H1 (cell line): ENCODE data around the gene TAT. TPM values are rescaled to one million over a fixed set of nuclear protein-coding genes. Genes with fewer than 3 reads are reported as not detected.

ENCODE experiments used
- CTCF ChIA-PET: fragments of 300-600 bp; sonication (Branson Sonifier 250); formaldehyde crosslinking; loops from one replicate; lab custom pipeline; 2021; ENCODE audit not compliant: partially characterized antibody; lab: Charles Lee
- POLR2A ChIA-PET: fragments of 300-600 bp; sonication (Branson Sonifier 250); formaldehyde crosslinking; loops from one replicate; lab custom pipeline; 2021; ENCODE audit warnings: inconsistent platforms; ENCODE audit not compliant: partially characterized antibody; lab: Charles Lee
- DNase-seq, 2 experiments: peaks; one replicate each; pipeline versions ENCODE4 v3.0.0 to v3.0.0-alpha.2; 2010 to 2022; ENCODE audit warnings: low spot score in 2 of 2, low read depth in 1 of 2, mixed read lengths in 1 of 2
- FAIRE-seq: peaks from 2 replicates; lab custom pipeline; 2011; peaks lifted over from hg19 to GRCh38; lab: Jason Lieb, UNC
- H2AFZ ChIP-seq: 2 replicates; pipeline ENCODE4 v1.8.1; 2012; ENCODE audit warnings: low read length, inconsistent platforms
- H2AK5ac ChIP-seq: 2 replicates; pipeline ENCODE4 v1.6.1; 2013; ENCODE audit warnings: low read depth, low read length
- H2BK120ac ChIP-seq: replicated peaks from 2 replicates; pipeline ENCODE3; 2013; ENCODE audit warnings: low read depth, low read length, inconsistent platforms
- H2BK12ac ChIP-seq: 2 replicates; pipeline ENCODE4 v1.6.1; 2013; ENCODE audit warnings: low read depth, low read length
- H2BK15ac ChIP-seq: 2 replicates; pipeline ENCODE4 v1.6.1; 2013; ENCODE audit warnings: low read length
- H2BK20ac ChIP-seq: 2 replicates; pipeline ENCODE4 v1.6.1; 2013; ENCODE audit warnings: low read length
- H2BK5ac ChIP-seq: 2 replicates; pipeline ENCODE4 v1.6.1; 2013; ENCODE audit warnings: low read depth, low read length
- H3K14ac ChIP-seq: 2 replicates; pipeline ENCODE4 v1.6.1; 2013; ENCODE audit warnings: inconsistent platforms; ENCODE audit not compliant: insufficient read length
- H3K18ac ChIP-seq: 2 replicates; pipeline ENCODE4 v1.6.1; 2013; ENCODE audit warnings: low read length; ENCODE audit errors: extremely low read depth
- H3K23ac ChIP-seq: 2 replicates; pipeline ENCODE4 v1.6.1; 2013; ENCODE audit warnings: inconsistent platforms; ENCODE audit not compliant: insufficient read length
- H3K23me2 ChIP-seq: 2 replicates; pipeline ENCODE4 v1.6.1; 2013; ENCODE audit warnings: low read depth, low read length
- H3K27ac ChIP-seq: 2 replicates; pipeline ENCODE4 v1.6.1; 2011; ENCODE audit warnings: low read depth, low read length, inconsistent platforms
- H3K27me3 ChIP-seq, 4 experiments: replicated peaks in 1 of 4; 1 replicate in 1 of 4; 2 replicates in 3 of 4; pipeline versions ENCODE4 v1.6.1 to v1.8.1; 2011 to 2013; ENCODE audit warnings: low read length in 3 of 4, mild to moderate bottlenecking in 3 of 4, inconsistent platforms in 2 of 4, mixed read lengths in 2 of 4, moderate library complexity in 1 of 4; ENCODE audit not compliant: control insufficient read depth in 3 of 4, insufficient read depth in 3 of 4; ENCODE audit errors: extremely low read depth in 1 of 4
- H3K36me3 ChIP-seq, 4 experiments: 2 replicates each; pipeline versions ENCODE4 v1.6.1 to v1.8.1; 2011 to 2013; ENCODE audit warnings: mild to moderate bottlenecking in 4 of 4, low read length in 3 of 4, moderate library complexity in 2 of 4, control low read depth in 1 of 4, inconsistent platforms in 1 of 4; ENCODE audit not compliant: insufficient read depth in 4 of 4, control insufficient read depth in 2 of 4
- H3K4ac ChIP-seq: replicated peaks from 2 replicates; pipeline ENCODE3; 2013; ENCODE audit warnings: low read length, low read depth, mixed read lengths, inconsistent platforms; ENCODE audit not compliant: insufficient read length
- H3K4me1 ChIP-seq, 4 experiments: replicated peaks in 1 of 4; 1 replicate in 1 of 4; 2 replicates in 3 of 4; pipeline versions ENCODE4 v1.6.1 to v1.8.1; 2011 to 2013; ENCODE audit warnings: low read length in 3 of 4, inconsistent platforms in 2 of 4, mixed read lengths in 1 of 4; ENCODE audit not compliant: insufficient read depth in 4 of 4, control insufficient read depth in 3 of 4
- H3K4me2 ChIP-seq, 2 experiments: 2 replicates each; pipeline versions ENCODE4 v1.6.1 to v1.8.1; 2011 to 2013; ENCODE audit warnings: low read depth in 2 of 2, low read length in 2 of 2, control low read depth in 1 of 2, inconsistent platforms in 1 of 2, mild to moderate bottlenecking in 1 of 2; ENCODE audit not compliant: insufficient read depth in 1 of 2
- H3K4me3 ChIP-seq, 4 experiments: fragments of 200-600, 300-600 bp in 1 of 4; sonication (generic), shearing (Covaris generic), sonication (Bioruptor Twin) in 1 of 4; 2 replicates each; pipeline versions ENCODE4 v1.5.1 to v1.8.1; 2011 to 2016; ENCODE audit warnings: low read length in 4 of 4, low read depth in 3 of 4, control low read depth in 2 of 4, inconsistent platforms in 2 of 4, mild to moderate bottlenecking in 2 of 4, mixed read lengths in 1 of 4, moderate library complexity in 1 of 4; ENCODE audit not compliant: insufficient read depth in 2 of 4; ENCODE audit errors: extremely low read depth in 1 of 4
- H3K56ac ChIP-seq: replicated peaks from 2 replicates; pipeline ENCODE3; 2013; ENCODE audit warnings: low read depth, mild to moderate bottlenecking, mixed read lengths, low read length, inconsistent platforms; ENCODE audit not compliant: insufficient read length
- H3K79me1 ChIP-seq: 2 replicates; pipeline ENCODE4 v1.6.1; 2013; ENCODE audit warnings: low read depth, low read length, control low read depth
- H3K79me2 ChIP-seq, 2 experiments: 2 replicates each; pipeline versions ENCODE4 v1.6.1 to v1.8.1; 2012 to 2013; ENCODE audit warnings: low read length in 2 of 2, mild to moderate bottlenecking in 2 of 2, inconsistent platforms in 1 of 2; ENCODE audit not compliant: insufficient read depth in 2 of 2, control insufficient read depth in 1 of 2
- H3K9ac ChIP-seq, 4 experiments: replicated peaks in 1 of 4; 1 replicate in 1 of 4; 2 replicates in 3 of 4; pipeline versions ENCODE4 v1.6.1 to v1.8.1; 2011 to 2013; ENCODE audit warnings: low read depth in 3 of 4, low read length in 3 of 4, control low read depth in 2 of 4, mild to moderate bottlenecking in 2 of 4, moderate library complexity in 2 of 4, inconsistent platforms in 1 of 4; ENCODE audit errors: extremely low read depth in 1 of 4
- H3K9me3 ChIP-seq, 2 experiments: 2 replicates each; pipeline versions ENCODE4 v1.6.1 to v1.8.1; 2012 to 2013; ENCODE audit warnings: mild to moderate bottlenecking in 2 of 2, moderate library complexity in 2 of 2, control low read depth in 1 of 2, inconsistent platforms in 1 of 2, low read depth in 1 of 2, low read length in 1 of 2, mixed read lengths in 1 of 2; ENCODE audit not compliant: insufficient read depth in 2 of 2
- H4K20me1 ChIP-seq, 2 experiments: replicated peaks in 1 of 2; 2 replicates each; pipeline versions ENCODE3 to v1.8.1; 2011 to 2013; ENCODE audit warnings: inconsistent platforms in 2 of 2, low read length in 2 of 2, mild to moderate bottlenecking in 1 of 2; ENCODE audit not compliant: insufficient read depth in 2 of 2, control insufficient read depth in 1 of 2
- H4K5ac ChIP-seq: 2 replicates; pipeline ENCODE4 v1.6.1; 2013; ENCODE audit warnings: low read length, low read depth, mixed read lengths, inconsistent platforms; ENCODE audit not compliant: insufficient read length
- H4K8ac ChIP-seq: 2 replicates; pipeline ENCODE4 v1.8.0; 2013; ENCODE audit warnings: mild to moderate bottlenecking, moderate library complexity, low read length, inconsistent platforms; ENCODE audit not compliant: insufficient read depth; ENCODE audit errors: extremely low read depth
- H4K91ac ChIP-seq: replicated peaks from 2 replicates; pipeline ENCODE3; 2013; ENCODE audit warnings: low read length, mixed read lengths, inconsistent platforms; ENCODE audit not compliant: insufficient read length
- BCL11A ChIP-seq, 2 experiments: IDR thresholded peaks; one replicate each; pipeline ENCODE4 v1.6.1; 2011; ENCODE audit warnings: low read depth in 2 of 2, low read length in 2 of 2, mild to moderate bottlenecking in 2 of 2
- CREB1 ChIP-seq: IDR thresholded peaks from 2 replicates; pipeline ENCODE4 v1.6.1; 2012; ENCODE audit warnings: inconsistent platforms
- KDM4A ChIP-seq: IDR thresholded peaks from one replicate; pipeline ENCODE4 v1.7.1; 2012; ENCODE audit warnings: low read depth, mild to moderate bottlenecking, moderate library complexity, low read length, inconsistent platforms; ENCODE audit not compliant: severe bottlenecking
- MAFK ChIP-seq: IDR thresholded peaks from 2 replicates; pipeline ENCODE4 v1.6.1; 2012; ENCODE audit warnings: low read depth, mild to moderate bottlenecking, improper control_type of control experiment, low read length
- RNF2 ChIP-seq: fragments of 200-900, 300-1000 bp; sonication (generic); IDR thresholded peaks from 2 replicates; pipeline ENCODE4 v1.7.1; 2016; ENCODE audit warnings: borderline replicate concordance, low read depth, mild to moderate bottlenecking, antibody characterized with exemption, low read length; ENCODE audit not compliant: poor library complexity, severe bottlenecking; ENCODE audit errors: missing control alignments
- TAF1 ChIP-seq: IDR thresholded peaks from 2 replicates; pipeline ENCODE4 v1.6.1; 2011; ENCODE audit warnings: mild to moderate bottlenecking, low read depth, low read length
- TEAD4 ChIP-seq: IDR thresholded peaks from 2 replicates; pipeline ENCODE4 v1.6.1; 2012; ENCODE audit warnings: low read depth, low read length, inconsistent platforms, mixed read lengths
- WGBS, 2 experiments: shearing (Covaris generic) in 1 of 2; methylation state at CpG; one replicate each; pipeline versions ENCODE4 v1.1.6 to v1.1.7; 2013 to 2015; ENCODE audit warnings: low lambda C conversion rate in 2 of 2, mixed read lengths in 2 of 2, inconsistent platforms in 1 of 2, low coverage in 1 of 2, missing lambda C conversion rate in 1 of 2; ENCODE audit not compliant: insufficient replicate concordance in 2 of 2, insufficient coverage in 1 of 2, insufficient read length in 1 of 2; ENCODE audit errors: extremely low coverage in 1 of 2, missing lambda C conversion rate in 1 of 2; 5-methylcytosine and 5-hydroxymethylcytosine counted together
- polyA plus RNA-seq, 7 experiments: library from polyadenylated mRNA; depleted of rRNA in 3 of 7; stranded (reverse) in 5 of 7; unstranded in 2 of 7; fragments of >200 nt in 5 of 7; fragments of 200-250 nt in 2 of 7; gene quantifications; 1 replicate in 5 of 7; 2 replicates in 1 of 7; 4 replicates in 1 of 7; pipeline versions ENCODE4 v1.2.1 to v1.2.3, GENCODE V29; 2011 to 2013; ENCODE audit warnings: missing spikeins in 2 of 7, mixed read lengths in 2 of 7
- total RNA-seq: library from RNA; stranded (reverse); fragmentation: NEBNext Ultra II Directional; extraction: Animal tissue kit (Norgen Biotek cat#: 25700); gene quantifications from 2 replicates; pipeline ENCODE4 v1.2.1, GENCODE V29; 2021

Gene TAT
- total and polyA plus RNA-seq, 2 of the 8 experiments (the other 6 are each of a cell fraction or from before 2014, with no cell fraction given), result 0.03 TPM; not detected in 1

GRCh38 chr16:71623597-71623996 is 46.7 kb upstream of the TAT start:
- H3K23me2 ChIP-seq, result peaks cover 8% of the 10 kb centered on the region; the same call in 1 of the 2 replicates
- ChIA-PET CTCF (interaction anchor here (0.9 to 1.6 kb wide), 3 partner anchors 10 to 124 kb away, joined by 3 to 5 read pairs (median 4); no protein-coding TSS in a partner anchor), POLR2A (interaction anchor here (1.0 kb wide), 1 partner anchor 12 kb away, joined by 5 read pairs; no protein-coding TSS in a partner anchor)
- no peak overlapping the region for H3K14ac ChIP-seq
- H3K79me1 ChIP-seq, result no peaks in the 10 kb centered on the region; the same call in 1 of the 2 replicates
- no peak overlapping the region for H3K23ac ChIP-seq
- no peak overlapping the region for H2BK5ac ChIP-seq
- no peak overlapping the region for H2AK5ac ChIP-seq
- no peaks in the 10 kb centered on the region for H3K36me3 ChIP-seq
- no peak overlapping the region for H2BK20ac ChIP-seq
- H2BK120ac ChIP-seq, result no peak overlapping the region
- no peak overlapping the region for H3K4ac ChIP-seq
- no peak for FAIRE-seq
- no peak overlapping the region for H2BK12ac ChIP-seq
- no peak overlapping the region for H4K8ac ChIP-seq
- H3K27ac ChIP-seq, result no peak overlapping the region
- no peak overlapping the region for H4K91ac ChIP-seq
- H3K79me2 ChIP-seq, result peaks cover 0 to 8% of the 10 kb centered on the region in 2 experiments; a peak in 2 of 4 replicates
- 90% methylated on average over 3 of the region's 3 CpGs; no CpG with 5 or more reads in 1 of the 2 experiments for WGBS, 2 experiments
- no peak overlapping the region for H3K9ac ChIP-seq
- H3K4me2 ChIP-seq, result no peak overlapping the region
- no peak overlapping the region for H2AFZ ChIP-seq
- no peaks in the 10 kb centered on the region for H4K20me1 ChIP-seq
- TF ChIP-seq TAF1 (no peak), TEAD4 (no peak), RNF2 (no peak), CREB1 (no peak), KDM4A (no peak), MAFK (no peak), BCL11A (IDR thresholded peaks at IDR 0.05; ENCODE audit: low read depth in 2 of 2, low read length in 2 of 2) (no peak)
- TF ChIP-seq, all 59 proteins: peak for 0
- H3K9me3 ChIP-seq, result no peaks in the 10 kb centered on the region
- H3K18ac ChIP-seq, result no peak overlapping the region
- DNase-seq, result no peak
- H4K5ac ChIP-seq, result no peak overlapping the region
- H3K56ac ChIP-seq, result no peak overlapping the region
- H2BK15ac ChIP-seq, result no peak overlapping the region
- peaks cover 0 to 8% (median 2%) of the 10 kb centered on the region in 4 experiments; a peak in 5 of 7 replicates for H3K4me1 ChIP-seq
- no peaks in the 10 kb centered on the region for H3K27me3 ChIP-seq
- H3K4me3 ChIP-seq, result no peak overlapping the region
